Left forelimb (tissue), 1 donor: Measurements from ENCODE around the gene SLX9.
"Not testable (repeated sequence)": the region's sequence is repeated elsewhere in the genome, so short reads cannot be mapped to it uniquely, and the experiment has no call there.

Experiments used
- DNase-seq: peaks from one replicate; pipeline ENCODE4 v3.0.0-alpha.2; 2018; ENCODE audit warnings: low spot score

Gene SLX9

GRCh38 chr21:44916965-44917364, 22.9 kb upstream of the SLX9 start:
- DNase-seq, result no peak

GRCh38 chr21:44917446-44918106, 22.3 kb upstream of the SLX9 start:
- DNase-seq, result no peak

GRCh38 chr21:44918107-44918470, 21.7 kb upstream of the SLX9 start:
- DNase-seq, result no peak

- DNase-seq, result no peak
Observed at GRCh38 chr21:44918581-44919033, 21.2 kb upstream of the SLX9 start.

- DNase-seq, result no peak
Observed at GRCh38 chr21:44919111-44919912, 20.5 kb upstream of the SLX9 start.

GRCh38 chr21:44919913-44920693, 19.7 kb upstream of the SLX9 start:
- no peak for DNase-seq

- no peak for DNase-seq
Observed at GRCh38 chr21:44920694-44921604, 18.9 kb upstream of the SLX9 start, which contains the start of gene ITGB2. ITGB2 (minus strand) TSS chr21:44920899; CDS start chr21:44910782, 10,117 bp downstream.

- DNase-seq, result no peak
Observed at GRCh38 chr21:44921928-44922327, 17.9 kb upstream of the SLX9 start.

GRCh38 chr21:44923480-44924084, 16.2 kb upstream of the SLX9 start:
- DNase-seq, result no peak

- DNase-seq, result no peak
Observed at GRCh38 chr21:44924606-44925377, 15.0 kb upstream of the SLX9 start.

GRCh38 chr21:44925378-44925755, 14.5 kb upstream of the SLX9 start:
- DNase-seq, result no peak

GRCh38 chr21:44926331-44927101, 13.3 kb upstream of the SLX9 start:
- DNase-seq, result no peak

- DNase-seq, result no peak
Observed at GRCh38 chr21:44927259-44927586, 12.6 kb upstream of the SLX9 start.

GRCh38 chr21:44927587-44928461, 12.0 kb upstream of the SLX9 start:
- DNase-seq, result no peak

GRCh38 chr21:44928500-44929241, 11.2 kb upstream of the SLX9 start:
- not testable (repeated sequence) for DNase-seq

- no peak for DNase-seq
Observed at GRCh38 chr21:44929242-44929798, 10.5 kb upstream of the SLX9 start.

- DNase-seq, result no peak
Observed at GRCh38 chr21:44929799-44930542, 9.9 kb upstream of the SLX9 start.
